ENCODE measurements around the gene PRR23E.
A peak's percentile ranks its signal among the peaks of the same experiment; 100 is the strongest.

Gene PRR23E

DNA sequence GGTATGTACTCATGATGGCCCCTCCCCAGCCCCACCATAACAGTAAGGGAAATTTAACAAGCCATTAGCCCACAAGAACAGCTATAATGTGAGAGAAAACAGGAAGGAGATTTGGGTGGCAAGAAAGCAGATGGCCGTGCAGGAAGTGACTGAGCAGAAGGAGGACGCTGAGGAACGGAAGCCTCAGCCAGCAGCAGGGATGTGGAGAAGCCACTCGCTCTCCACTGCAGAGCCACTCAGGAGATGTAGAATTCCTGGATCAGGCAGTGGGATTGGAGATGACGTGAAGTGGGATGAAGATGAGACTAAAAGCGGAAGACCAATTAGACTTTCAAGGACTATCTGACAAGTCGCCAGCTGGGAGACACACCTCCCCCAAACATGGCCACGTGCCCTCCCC, 31.2 kb downstream of the PRR23E start:
- H3K27ac Mint-ChIP-seq, result no peak overlapping the region

GRCh38 chr3:127226457-127226856, 33.5 kb downstream of the PRR23E start:
- Mint-ChIP-seq H3K4me1 (ENCODE audit: low read depth in 2 of 2) (peaks cover 5 to 9% of the 10 kb centered on the region in 2 donors), H3K36me3 (ENCODE audit: insufficient read depth) (no peaks in the 10 kb centered on the region), H3K27ac (no peak overlapping the region), H3K27me3 (peaks cover 17 to 53% of the 10 kb centered on the region in 2 donors), H3K9me3 (peaks cover 0 to 4% of the 10 kb centered on the region in 2 donors), H3K4me3 (peak overlapping the region; percentile 38 to 55)
- no peak for DNase-seq
- no peak for ATAC-seq (replicated peaks)

More for the DNA sequence above, 31.2 kb downstream of the PRR23E start:
- Mint-ChIP-seq H3K9me3 (no peaks in the 10 kb centered on the region), H3K4me1 (ENCODE audit: low read depth in 2 of 2) (peaks cover 5 to 9% of the 10 kb centered on the region in 2 donors), H3K36me3 (ENCODE audit: insufficient read depth) (no peaks in the 10 kb centered on the region), H3K27me3 (peaks cover 20 to 44% of the 10 kb centered on the region in 2 donors), H3K4me3 (peak overlapping the region in 1 of 2 donors; percentile 10)
- ATAC-seq (replicated peaks) (no peak), DNase-seq (no peak)

GRCh38 chr3:127226946-127227842, 34.3 kb downstream of the PRR23E start:
- H3K27ac Mint-ChIP-seq, result no peak overlapping the region
- ATAC-seq (replicated peaks) (peak; percentile 31), DNase-seq (no peak)
- H3K27me3 Mint-ChIP-seq, result peaks cover 9 to 49% of the 10 kb centered on the region in 2 donors
- H3K36me3 Mint-ChIP-seq (ENCODE audit: insufficient read depth), result no peaks in the 10 kb centered on the region
- H3K4me3 Mint-ChIP-seq, result peak overlapping the region; percentile 11 to 38
- H3K9me3 Mint-ChIP-seq, result peaks cover 0 to 4% of the 10 kb centered on the region in 2 donors
- H3K4me1 Mint-ChIP-seq (ENCODE audit: low read depth in 2 of 2), result peaks cover 5 to 9% of the 10 kb centered on the region in 2 donors

DNA sequence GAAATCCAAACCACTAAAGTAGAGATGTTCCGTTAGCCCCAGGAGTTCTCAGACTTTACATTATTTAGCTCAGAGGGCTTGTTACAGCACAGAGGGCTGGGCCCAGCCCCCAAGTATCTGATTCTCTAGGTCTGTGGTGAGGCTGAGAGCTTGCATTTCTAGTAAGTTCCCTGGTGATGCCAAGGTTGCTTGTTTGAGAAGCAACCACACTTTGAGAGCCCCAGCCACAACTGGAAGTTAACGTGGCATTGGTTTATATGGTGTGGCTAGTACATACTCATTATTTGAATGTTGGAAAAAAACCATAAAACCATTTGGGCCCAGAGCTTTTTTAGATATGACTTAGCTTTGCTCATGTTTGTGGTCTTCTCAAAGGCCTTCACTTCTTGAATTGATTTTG, 35.9 kb downstream of the PRR23E start:
- Mint-ChIP-seq H3K27ac (no peak overlapping the region), H3K4me1 (ENCODE audit: low read depth in 2 of 2) (peaks cover 5 to 7% of the 10 kb centered on the region in 2 donors), H3K4me3 (no peak overlapping the region), H3K9me3 (peaks cover 0 to 4% of the 10 kb centered on the region in 2 donors), H3K36me3 (ENCODE audit: insufficient read depth) (no peaks in the 10 kb centered on the region), H3K27me3 (peaks cover 11 to 43% of the 10 kb centered on the region in 2 donors)
- ATAC-seq (replicated peaks), result no peak
- no peak for DNase-seq

DNA sequence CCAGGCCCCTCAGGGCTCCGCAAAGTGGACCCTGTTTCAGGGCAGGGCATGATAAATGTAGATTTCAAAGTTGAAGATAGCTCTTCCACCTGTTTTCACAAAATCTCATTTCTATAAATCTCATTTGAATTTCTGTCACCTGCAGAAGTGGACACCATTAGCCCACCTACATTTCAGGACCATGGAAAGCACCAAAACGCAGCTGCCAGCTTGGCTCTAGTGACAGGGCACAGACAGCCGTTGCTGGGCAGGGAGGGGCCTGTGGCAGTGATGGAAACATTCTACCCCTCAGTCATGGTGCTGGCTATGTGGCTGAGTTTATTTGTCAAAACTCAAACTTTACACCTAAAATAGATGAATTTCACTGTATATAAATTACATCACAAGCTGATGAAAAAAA, 40.4 kb downstream of the PRR23E start:
- Mint-ChIP-seq H3K4me1 (ENCODE audit: low read depth in 2 of 2) (no peaks in the 10 kb centered on the region), H3K9me3 (peaks cover 0 to 4% of the 10 kb centered on the region in 2 donors), H3K27me3 (peaks cover 11 to 33% of the 10 kb centered on the region in 2 donors), H3K27ac (no peak overlapping the region), H3K4me3 (no peak overlapping the region), H3K36me3 (ENCODE audit: insufficient read depth) (no peaks in the 10 kb centered on the region)
- no peak for DNase-seq
- no peak for ATAC-seq (replicated peaks)

GRCh38 chr3:127234778-127235177, 41.8 kb downstream of the PRR23E start:
- H3K27ac Mint-ChIP-seq, result no peak overlapping the region
- no peak for DNase-seq
- H3K4me1 Mint-ChIP-seq (ENCODE audit: low read depth in 2 of 2), result no peaks in the 10 kb centered on the region
- ATAC-seq (replicated peaks), result no peak
- H3K4me3 Mint-ChIP-seq, result no peak overlapping the region
- no peaks in the 10 kb centered on the region for H3K36me3 Mint-ChIP-seq (ENCODE audit: insufficient read depth)
- H3K27me3 Mint-ChIP-seq, result peaks cover 15 to 36% of the 10 kb centered on the region in 2 donors
- H3K9me3 Mint-ChIP-seq, result peaks cover 0 to 4% of the 10 kb centered on the region in 2 donors

- DNase-seq (no peak), ATAC-seq (replicated peaks) (no peak)
- Mint-ChIP-seq H3K27me3 (peaks cover 12 to 37% of the 10 kb centered on the region in 2 donors), H3K36me3 (ENCODE audit: insufficient read depth) (no peaks in the 10 kb centered on the region), H3K27ac (no peak overlapping the region), H3K9me3 (peaks cover 0 to 4% of the 10 kb centered on the region in 2 donors), H3K4me3 (no peak overlapping the region), H3K4me1 (ENCODE audit: low read depth in 2 of 2) (no peaks in the 10 kb centered on the region)
Observed at GRCh38 chr3:127235706-127236105, 42.8 kb downstream of the PRR23E start.

DNA sequence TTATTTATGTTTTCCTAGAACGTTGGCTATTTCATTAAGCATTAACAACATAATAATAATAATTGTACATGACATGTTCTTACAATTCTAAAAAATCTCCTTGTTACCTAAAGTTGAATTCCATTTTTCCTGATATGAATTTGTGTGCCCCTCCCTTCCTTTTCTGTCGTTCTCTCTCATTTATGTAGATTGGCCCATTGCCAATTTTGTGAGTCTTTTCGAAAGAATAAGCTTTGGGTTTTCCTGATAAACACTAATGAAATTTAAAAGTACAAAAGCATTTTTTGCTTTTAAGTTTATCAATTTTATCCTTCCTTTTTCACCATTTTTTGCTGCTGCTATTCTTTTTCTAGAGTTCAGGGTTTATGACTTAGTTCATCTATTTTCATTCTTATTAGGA, 44.9 kb downstream of the PRR23E start:
- Mint-ChIP-seq H3K4me1 (ENCODE audit: low read depth in 2 of 2) (no peaks in the 10 kb centered on the region), H3K27ac (no peak overlapping the region), H3K36me3 (ENCODE audit: insufficient read depth) (no peaks in the 10 kb centered on the region), H3K9me3 (peaks cover 3 to 13% of the 10 kb centered on the region in 2 donors), H3K27me3 (peaks cover 21 to 39% of the 10 kb centered on the region in 2 donors), H3K4me3 (no peak overlapping the region)
- DNase-seq, result no peak
- ATAC-seq (replicated peaks), result no peak

- Mint-ChIP-seq H3K27me3 (peaks cover 17 to 35% of the 10 kb centered on the region in 2 donors), H3K9me3 (peaks cover 4 to 13% of the 10 kb centered on the region in 2 donors), H3K36me3 (ENCODE audit: insufficient read depth) (no peaks in the 10 kb centered on the region), H3K27ac (no peak overlapping the region), H3K4me3 (no peak overlapping the region), H3K4me1 (ENCODE audit: low read depth in 2 of 2) (no peaks in the 10 kb centered on the region)
- DNase-seq (no peak), ATAC-seq (replicated peaks) (no peak)
Observed at GRCh38 chr3:127238602-127239001, 45.7 kb downstream of the PRR23E start.

GRCh38 chr3:127247292-127247691, 54.4 kb downstream of the PRR23E start:
- no peak overlapping the region for H3K4me3 Mint-ChIP-seq
- peaks cover 18 to 20% of the 10 kb centered on the region in 2 donors for H3K9me3 Mint-ChIP-seq
- no peaks in the 10 kb centered on the region for H3K36me3 Mint-ChIP-seq (ENCODE audit: insufficient read depth)
- ATAC-seq (replicated peaks), result no peak
- DNase-seq, result no peak
- H3K27me3 Mint-ChIP-seq, result no peaks in the 10 kb centered on the region
- no peak overlapping the region for H3K27ac Mint-ChIP-seq
- no peaks in the 10 kb centered on the region for H3K4me1 Mint-ChIP-seq (ENCODE audit: low read depth in 2 of 2)
